Measurements from ENCODE around the gene MPRIP. TPM values are rescaled to one million over a fixed set of nuclear protein-coding genes. Genes with fewer than 3 reads are reported as not detected.

MPRIP gene
- total RNA-seq, 1 experiment from 2014 or later = 1,274 TPM

DNA sequence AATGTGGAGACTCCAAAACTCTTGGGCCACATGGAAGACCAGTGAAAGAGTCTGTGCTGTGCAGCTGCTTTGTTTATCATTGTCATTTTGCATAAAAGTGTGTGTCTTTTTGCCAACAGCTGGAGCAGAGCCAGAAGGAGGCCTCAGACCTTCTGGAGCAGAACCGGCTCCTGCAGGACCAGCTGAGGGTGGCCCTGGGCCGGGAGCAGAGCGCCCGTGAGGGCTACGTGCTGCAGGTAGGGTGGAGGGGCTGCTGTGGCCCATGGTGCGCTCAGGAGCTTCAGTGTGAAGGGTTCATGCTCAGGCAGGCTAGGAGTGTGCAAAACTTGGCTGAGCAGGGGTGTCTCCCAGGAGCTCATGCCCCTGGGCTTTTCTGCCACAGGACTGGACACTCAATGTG, 118.9 kb downstream of the MPRIP start:
- H3K9ac ChIP-seq (ENCODE audit: low read length) = no peak overlapping the region
- peaks cover 9% of the 10 kb centered on the region for H3K4me1 ChIP-seq (ENCODE audit: insufficient read depth, low read length)
- peaks cover 16% of the 10 kb centered on the region; the same call in 1 of the 2 replicates for H4K20me1 ChIP-seq (ENCODE audit: low read length)
- TF ChIP-seq EZH2 (IDR thresholded peaks at IDR 0.05; ENCODE audit: low read length, unreplicated experiment) (no peak), EZH2phosphoT487 (IDR thresholded peaks at IDR 0.05; ENCODE audit: borderline replicate concordance, low read length) (no peak)
- TF ChIP-seq, protein P1, sequence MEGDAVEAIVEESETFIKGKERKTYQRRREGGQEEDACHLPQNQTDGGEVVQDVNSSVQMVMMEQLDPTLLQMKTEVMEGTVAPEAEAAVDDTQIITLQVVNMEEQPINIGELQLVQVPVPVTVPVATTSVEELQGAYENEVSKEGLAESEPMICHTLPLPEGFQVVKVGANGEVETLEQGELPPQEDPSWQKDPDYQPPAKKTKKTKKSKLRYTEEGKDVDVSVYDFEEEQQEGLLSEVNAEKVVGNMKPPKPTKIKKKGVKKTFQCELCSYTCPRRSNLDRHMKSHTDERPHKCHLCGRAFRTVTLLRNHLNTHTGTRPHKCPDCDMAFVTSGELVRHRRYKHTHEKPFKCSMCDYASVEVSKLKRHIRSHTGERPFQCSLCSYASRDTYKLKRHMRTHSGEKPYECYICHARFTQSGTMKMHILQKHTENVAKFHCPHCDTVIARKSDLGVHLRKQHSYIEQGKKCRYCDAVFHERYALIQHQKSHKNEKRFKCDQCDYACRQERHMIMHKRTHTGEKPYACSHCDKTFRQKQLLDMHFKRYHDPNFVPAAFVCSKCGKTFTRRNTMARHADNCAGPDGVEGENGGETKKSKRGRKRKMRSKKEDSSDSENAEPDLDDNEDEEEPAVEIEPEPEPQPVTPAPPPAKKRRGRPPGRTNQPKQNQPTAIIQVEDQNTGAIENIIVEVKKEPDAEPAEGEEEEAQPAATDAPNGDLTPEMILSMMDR (conservative IDR thresholded peaks at IDR 0.05; ENCODE audit: low read depth, low read length) = no peak
- BruUV-seq (replicated peaks) = no TSS peak
- ATAC-seq = no peak
- no peak overlapping the region for H3K4me3 ChIP-seq (ENCODE audit: low read length)
- ChIA-PET POLR2A (ENCODE audit: unreplicated experiment) (no interaction called here), CTCF (no interaction called here)
- no peaks in the 10 kb centered on the region for H3K9me3 ChIP-seq (ENCODE audit: low read length)
- H3K79me2 ChIP-seq (ENCODE audit: low read length) = peaks cover 35% of the 10 kb centered on the region
- no peak overlapping the region for H3K27ac ChIP-seq (ENCODE audit: low read length)
- no peak for DNase-seq
- intact Hi-C loops (cut with micrococcal nuclease) = no loop called here
- no peak overlapping the region for H3K4me2 ChIP-seq (ENCODE audit: low read length)
- peaks cover 90% of the 10 kb centered on the region for H3K36me3 ChIP-seq (ENCODE audit: low read depth, low read length)
- H3K27me3 ChIP-seq (ENCODE audit: low read length) = no peaks in the 10 kb centered on the region
- H3K9me2 ChIP-seq (replicated peaks; ENCODE audit: low read length) = no peaks in the 10 kb centered on the region
- peaks cover 12% of the 10 kb centered on the region for H3F3A ChIP-seq (ENCODE audit: low read length, unreplicated experiment)
- no peak overlapping the region for H2AFZ ChIP-seq (ENCODE audit: low read length)

DNA sequence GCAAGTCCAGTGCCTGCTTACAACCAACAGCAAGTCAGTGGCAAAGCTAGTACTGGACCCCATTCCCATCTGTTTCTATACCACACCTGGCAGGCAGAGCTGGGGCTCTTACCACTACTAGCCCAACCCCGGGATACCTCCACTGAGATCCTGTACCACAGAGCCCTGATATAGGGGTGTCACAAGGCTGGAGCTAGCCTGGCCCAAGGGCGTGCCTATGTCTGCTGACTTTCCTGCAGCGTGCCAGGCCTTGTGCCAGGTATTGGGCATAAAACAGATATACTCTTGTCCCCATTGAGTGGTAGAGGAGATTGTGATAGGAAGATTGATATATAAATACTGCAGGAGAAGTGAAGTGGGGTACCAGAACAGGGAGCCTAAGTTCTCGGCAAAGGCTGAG, 119.5 kb downstream of the MPRIP start:
- CTCF ChIA-PET = no interaction called here
- ATAC-seq = no peak

DNA sequence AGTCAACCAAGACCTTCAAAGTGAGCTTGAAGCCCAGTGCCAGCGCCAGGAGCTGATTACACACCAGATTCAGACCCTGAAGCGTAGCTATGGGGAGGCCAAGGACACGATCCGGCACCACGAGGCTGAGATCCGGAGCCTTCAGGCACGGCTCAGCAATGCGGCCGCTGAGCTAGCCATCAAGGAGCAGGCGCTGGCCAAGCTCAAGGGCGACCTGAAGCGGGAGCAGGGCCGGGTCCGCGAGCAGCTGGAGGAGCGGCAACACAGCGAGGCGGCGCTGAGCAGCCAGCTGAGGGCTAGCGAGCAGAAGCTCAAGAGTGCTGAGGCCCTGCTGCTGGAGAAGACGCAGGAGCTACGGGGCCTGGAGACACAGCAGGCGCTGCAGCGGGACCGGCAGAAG, 121.9 kb downstream of the MPRIP start:
- peaks cover 96% of the 10 kb centered on the region for H3K36me3 ChIP-seq (ENCODE audit: low read depth, low read length)
- POLR2A ChIA-PET (ENCODE audit: unreplicated experiment) = interaction anchor here (0.5 kb wide), 1 partner anchor 97 kb away, joined by 15 read pairs; no protein-coding TSS in a partner anchor
- no peaks in the 10 kb centered on the region for H3K4me1 ChIP-seq (ENCODE audit: insufficient read depth, low read length)
- no peak overlapping the region for H3K27ac ChIP-seq (ENCODE audit: low read length)
- DNase-seq (no peak), ATAC-seq (no peak)
- intact Hi-C loops (cut with micrococcal nuclease) = no loop called here
- no peak overlapping the region for H2AFZ ChIP-seq (ENCODE audit: low read length)
- TF ChIP-seq, protein P1 (conservative IDR thresholded peaks at IDR 0.05; ENCODE audit: low read depth, low read length) = no peak
- TF ChIP-seq EZH2phosphoT487 (IDR thresholded peaks at IDR 0.05; ENCODE audit: borderline replicate concordance, low read length) = no peak
- no peak for TF ChIP-seq EZH2 (IDR thresholded peaks at IDR 0.05; ENCODE audit: low read length, unreplicated experiment)
- H3K9me3 ChIP-seq (ENCODE audit: low read length) = no peaks in the 10 kb centered on the region
- H3K79me2 ChIP-seq (ENCODE audit: low read length) = peaks cover 26% of the 10 kb centered on the region; the same call in 1 of the 2 replicates
- no peaks in the 10 kb centered on the region for H3K27me3 ChIP-seq (ENCODE audit: low read length)
- no peaks in the 10 kb centered on the region for H3K9me2 ChIP-seq (replicated peaks; ENCODE audit: low read length)
- peaks cover 18% of the 10 kb centered on the region for H3F3A ChIP-seq (ENCODE audit: low read length, unreplicated experiment)
- no peak overlapping the region for H3K4me3 ChIP-seq (ENCODE audit: low read length)
- no TSS peak for BruUV-seq (replicated peaks)
- H3K4me2 ChIP-seq (ENCODE audit: low read length) = no peak overlapping the region
- H3K9ac ChIP-seq (ENCODE audit: low read length) = no peak overlapping the region
- CTCF ChIA-PET = no interaction called here
- H4K20me1 ChIP-seq (ENCODE audit: low read length) = peaks cover 37% of the 10 kb centered on the region

More for the DNA sequence above, 119.5 kb downstream of the MPRIP start:
- Histone ChIP-seq H3F3A (ENCODE audit: low read length, unreplicated experiment) (peaks cover 11% of the 10 kb centered on the region), H3K9me2 (replicated peaks; ENCODE audit: low read length) (no peaks in the 10 kb centered on the region), H4K20me1 (ENCODE audit: low read length) (peaks cover 17% of the 10 kb centered on the region; the same call in 1 of the 2 replicates), H3K9me3 (ENCODE audit: low read length) (no peaks in the 10 kb centered on the region), H3K4me2 (ENCODE audit: low read length) (no peak overlapping the region), H3K4me3 (ENCODE audit: low read length) (no peak overlapping the region), H3K27ac (ENCODE audit: low read length) (no peak overlapping the region), H2AFZ (ENCODE audit: low read length) (no peak overlapping the region), H3K36me3 (ENCODE audit: low read depth, low read length) (peaks cover 90% of the 10 kb centered on the region), H3K79me2 (ENCODE audit: low read length) (peaks cover 28% of the 10 kb centered on the region), H3K27me3 (ENCODE audit: low read length) (no peaks in the 10 kb centered on the region), H3K9ac (ENCODE audit: low read length) (no peak overlapping the region), H3K4me1 (ENCODE audit: insufficient read depth, low read length) (peaks cover 3% of the 10 kb centered on the region)
- intact Hi-C loops (cut with micrococcal nuclease) = no loop called here
- POLR2A ChIA-PET (ENCODE audit: unreplicated experiment) = no interaction called here
- DNase-seq = no peak
- BruUV-seq (replicated peaks) = no TSS peak
- TF ChIP-seq EZH2phosphoT487 (IDR thresholded peaks at IDR 0.05; ENCODE audit: borderline replicate concordance, low read length) (no peak), EZH2 (IDR thresholded peaks at IDR 0.05; ENCODE audit: low read length, unreplicated experiment) (no peak)
- TF ChIP-seq, protein P1 (conservative IDR thresholded peaks at IDR 0.05; ENCODE audit: low read depth, low read length) = no peak
